Central memory CD4-positive, alpha-beta T cell (primary cell): ENCODE data around the gene AVPR2.

Source experiments
- DNase-seq: peaks from one replicate; pipeline ENCODE4 v3.0.0; 2022
- total RNA-seq, 3 experiments: gene quantifications; one replicate each; lab custom pipeline; 2026; lab: John Stamatoyannopoulos, UW

The AVPR2 gene
- 0 to 0.04 (median 0) reads per million in 3 experiments for total RNA-seq

- no peak for DNase-seq
Observed at GRCh38 chrX:153903991-153904957, at the start of gene AVPR2. TSS of gene AVPR2 (plus strand) at chrX:153904673. CDS start at chrX:153905146, 473 bp downstream.

DNA sequence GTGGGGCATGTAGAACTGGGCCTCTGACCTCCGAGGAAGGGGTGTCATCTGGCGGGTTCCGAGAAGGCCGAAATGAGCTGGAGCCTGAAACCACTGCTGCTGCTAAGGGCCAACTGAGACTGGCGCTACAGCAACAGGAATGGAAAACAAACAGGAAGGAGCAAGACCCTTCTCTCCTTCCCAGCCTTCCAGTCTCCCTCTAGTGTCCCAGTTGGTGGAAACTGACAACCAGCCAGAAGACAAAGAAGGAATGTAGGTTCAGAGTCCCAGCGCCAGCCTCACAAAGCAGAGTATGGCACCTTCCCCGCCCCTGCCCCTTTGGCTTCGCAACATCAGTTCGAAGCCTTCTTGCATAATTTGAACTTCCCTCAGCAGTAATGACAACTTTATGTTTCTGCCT is 49.8 kb upstream of the AVPR2 start:
- DNase-seq = no peak

GRCh38 chrX:153857348-153857903 is 47.0 kb upstream of the AVPR2 start:
- DNase-seq = no peak

DNA sequence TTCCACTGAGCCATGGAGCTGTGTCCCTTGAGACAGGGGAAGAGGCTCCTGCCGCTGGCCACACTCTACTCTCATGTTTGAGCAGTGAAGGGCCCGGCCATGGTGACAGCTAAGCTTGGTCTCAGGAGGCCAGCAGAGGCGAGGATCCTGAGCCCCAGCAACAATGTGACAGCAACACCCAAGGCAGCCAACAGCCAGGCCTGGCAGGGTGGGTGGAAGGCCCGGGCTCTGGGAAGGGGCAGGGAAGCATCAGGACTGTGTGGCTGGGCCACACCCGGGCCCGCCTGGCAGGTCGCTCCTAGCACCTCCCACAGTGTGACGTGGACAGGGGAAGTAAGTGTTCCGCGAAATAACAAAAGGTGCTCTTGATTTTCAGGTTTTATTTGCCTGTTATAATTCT is 43.3 kb upstream of the AVPR2 start:
- DNase-seq = no peak

- DNase-seq = no peak
Observed at GRCh38 chrX:153861733-153862310, 42.7 kb upstream of the AVPR2 start.

DNA sequence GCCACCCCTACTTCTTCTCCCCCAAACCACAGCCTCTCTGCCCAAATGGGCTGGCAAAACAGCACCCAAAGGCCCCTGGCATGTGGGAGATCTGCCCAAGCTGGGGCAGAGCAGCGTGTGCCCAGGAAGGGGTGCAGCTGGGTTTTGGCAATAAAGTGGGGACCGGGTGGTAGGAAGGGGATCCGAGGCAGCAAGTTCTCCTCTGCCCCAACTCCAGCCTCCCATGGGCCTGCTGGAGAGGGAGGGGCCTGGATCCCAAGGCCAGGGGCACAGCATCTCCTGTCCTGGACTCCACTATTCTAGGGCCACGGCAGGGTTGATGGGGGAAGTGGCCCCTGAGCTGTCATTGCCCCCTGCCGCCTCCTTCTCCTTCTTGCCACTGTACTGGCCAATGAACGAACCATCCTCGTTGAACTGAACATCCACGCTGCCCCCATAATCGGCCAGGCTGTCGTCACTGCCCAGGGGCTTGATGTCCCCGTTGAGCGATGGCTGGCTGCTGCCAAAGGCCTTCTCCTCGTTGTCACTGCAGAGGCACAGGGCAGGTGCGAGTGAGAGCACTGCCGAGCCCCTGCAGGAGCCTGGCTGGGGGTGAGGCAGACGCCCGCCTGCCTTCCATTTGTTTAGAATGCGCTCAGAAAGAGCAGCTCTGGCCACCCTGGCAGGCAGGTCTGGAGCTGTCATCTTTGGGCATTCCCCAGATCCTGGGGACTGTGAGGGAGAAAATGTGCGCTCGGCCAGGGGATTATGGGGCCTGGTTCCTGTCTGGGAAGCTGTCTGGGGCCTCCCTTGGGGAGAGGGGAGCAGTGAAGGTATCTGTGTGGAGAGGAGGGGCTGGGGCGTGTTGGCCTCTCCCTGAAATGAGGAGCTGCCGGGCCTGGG is 41.9 kb upstream of the AVPR2 start:
- DNase-seq = no peak

GRCh38 chrX:153863251-153863991 is 41.1 kb upstream of the AVPR2 start:
- no peak for DNase-seq

DNA sequence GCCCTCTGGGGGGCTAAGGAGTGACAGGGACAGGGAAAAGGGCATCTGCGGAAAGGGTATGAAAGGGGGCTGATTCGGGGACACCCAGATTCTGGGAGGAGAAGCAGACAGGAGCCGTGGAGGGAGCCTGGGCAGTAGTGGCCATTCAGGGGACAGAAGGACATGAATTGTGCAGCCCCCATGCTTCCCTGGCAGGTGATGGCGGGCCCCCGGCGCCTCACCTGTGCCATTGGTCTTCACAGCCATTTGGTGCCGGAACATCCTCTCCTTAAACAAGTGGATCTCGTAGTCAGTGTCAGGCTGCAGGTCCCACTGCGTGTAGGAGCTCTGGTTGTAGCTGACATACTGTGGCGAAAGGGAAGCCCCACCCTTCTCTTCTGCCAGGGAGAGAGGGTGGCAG is 40.4 kb upstream of the AVPR2 start:
- DNase-seq = no peak

DNA sequence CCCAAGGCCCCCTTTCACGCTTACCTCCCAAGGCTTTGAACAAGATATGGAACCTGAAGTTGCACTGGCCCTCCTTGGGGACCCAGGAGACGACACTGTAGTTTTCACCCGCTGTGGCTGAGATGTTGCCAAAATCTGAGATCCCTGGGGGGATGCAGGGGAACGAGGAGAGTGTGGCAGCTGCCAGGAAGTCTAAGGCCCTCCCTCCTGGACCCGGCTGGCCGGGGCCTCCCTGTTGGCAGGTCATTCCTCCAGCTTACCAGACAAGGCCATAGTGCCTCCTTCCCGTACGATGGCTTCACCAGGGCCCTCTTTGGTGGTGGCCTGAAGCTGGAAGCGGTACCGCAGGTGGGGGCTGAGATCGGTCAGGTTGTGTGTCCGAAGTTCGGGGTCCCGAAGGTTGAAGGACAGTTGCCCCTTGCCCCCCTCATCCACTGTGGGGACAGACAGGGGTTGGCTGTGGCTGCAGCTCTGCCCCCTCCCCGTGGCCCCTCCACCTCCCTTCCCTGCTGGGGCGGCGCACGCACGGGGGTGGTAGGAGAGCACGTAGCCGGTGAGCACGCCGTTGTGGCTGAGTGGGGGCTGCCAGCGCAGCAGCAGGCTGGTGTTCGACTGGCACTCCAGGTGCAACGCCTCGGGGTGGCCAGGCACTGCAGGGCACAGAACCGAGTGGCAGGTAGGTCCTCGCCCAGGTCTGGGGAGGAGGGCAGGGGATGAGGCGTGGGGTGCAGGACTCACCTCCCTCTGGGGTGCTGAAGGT is 39.7 kb upstream of the AVPR2 start:
- no peak for DNase-seq

DNA sequence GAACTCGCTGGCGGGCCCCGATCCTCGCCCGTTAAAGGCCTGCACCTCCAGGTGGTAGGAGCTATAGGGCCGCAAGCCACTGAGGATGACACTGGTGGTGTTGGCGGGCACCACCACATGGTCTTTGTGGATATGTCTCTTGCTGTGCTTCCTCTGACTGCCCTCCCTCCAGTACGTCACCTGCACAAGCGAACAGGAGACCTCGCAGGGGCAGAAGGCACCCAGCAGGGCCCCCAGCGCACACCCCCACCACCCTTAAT is 39.2 kb upstream of the AVPR2 start:
- no peak for DNase-seq

DNA sequence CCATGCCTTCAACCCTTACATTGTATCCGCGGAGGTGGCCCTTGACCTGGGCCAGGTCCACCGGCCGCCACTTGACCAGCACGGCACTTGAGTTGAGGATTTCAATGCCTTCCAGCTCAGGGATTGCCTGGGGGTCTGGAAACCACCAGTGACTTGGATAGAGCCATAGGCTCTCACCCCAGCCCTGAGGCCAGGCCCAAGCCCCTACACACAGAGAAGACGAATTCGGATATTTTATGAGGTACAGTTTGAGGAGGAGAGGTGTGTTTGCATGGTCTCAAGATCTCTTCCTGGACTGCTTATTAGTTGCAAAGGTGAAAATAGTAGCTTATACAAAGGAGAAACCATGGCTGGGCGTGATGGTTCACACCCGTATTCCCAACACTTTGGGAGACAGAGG is 38.8 kb upstream of the AVPR2 start:
- DNase-seq = no peak

DNA sequence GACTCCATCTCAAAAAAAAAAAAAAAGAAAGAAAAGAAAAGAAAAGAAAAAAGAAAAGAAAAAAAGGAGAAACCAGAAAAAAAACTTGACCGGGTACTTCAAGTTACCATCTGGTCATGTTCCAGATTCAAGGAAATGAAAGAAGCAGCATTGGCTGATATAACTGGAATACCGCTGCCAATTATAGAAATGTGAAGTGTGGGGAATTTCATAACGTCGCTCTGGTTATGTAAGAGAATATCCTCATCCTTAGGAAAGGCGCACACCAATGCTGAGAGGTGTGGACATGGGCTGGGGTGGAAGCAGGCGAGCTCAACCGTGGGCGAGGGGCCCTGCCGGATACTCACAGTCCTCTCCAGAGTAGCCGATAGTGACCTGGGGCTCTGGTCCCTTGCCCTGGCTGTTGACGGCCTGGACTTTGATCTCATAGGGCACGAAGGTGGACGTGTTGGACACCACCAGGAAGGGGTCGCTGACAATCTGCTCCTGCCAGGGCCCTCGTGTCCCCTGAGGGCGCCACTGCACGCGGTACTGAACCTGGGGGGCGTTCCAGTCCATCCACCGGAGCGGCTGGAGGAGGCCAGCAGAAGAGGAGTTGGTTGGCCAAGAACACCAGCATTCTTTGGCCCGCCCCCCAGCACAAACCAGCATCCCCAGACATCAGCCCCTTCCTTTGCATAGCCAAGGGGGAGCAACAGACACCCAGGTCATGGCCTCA is 38.0 kb upstream of the AVPR2 start:
- DNase-seq = no peak

DNA sequence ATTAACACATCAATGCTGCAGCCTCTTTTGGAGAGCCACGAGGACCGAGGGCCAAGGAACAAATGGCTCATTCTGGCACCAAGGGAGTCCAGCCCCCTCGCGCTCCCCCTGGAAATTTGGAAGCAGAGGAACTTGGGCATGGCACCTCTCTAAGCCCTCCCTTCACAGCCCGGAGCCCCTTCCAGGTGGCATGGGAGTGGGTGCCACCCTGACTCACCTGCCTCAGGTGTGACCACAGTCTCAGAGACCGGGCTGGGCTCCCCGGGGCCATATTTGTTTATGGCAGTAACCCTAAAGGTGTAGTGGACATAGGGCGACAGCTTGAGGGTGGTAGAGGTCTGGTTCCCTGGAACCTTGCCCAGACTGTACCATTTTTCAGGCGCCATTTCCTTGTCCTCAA is 37.3 kb upstream of the AVPR2 start:
- DNase-seq = no peak

GRCh38 chrX:153867671-153868070 is 36.8 kb upstream of the AVPR2 start:
- DNase-seq = no peak

DNA sequence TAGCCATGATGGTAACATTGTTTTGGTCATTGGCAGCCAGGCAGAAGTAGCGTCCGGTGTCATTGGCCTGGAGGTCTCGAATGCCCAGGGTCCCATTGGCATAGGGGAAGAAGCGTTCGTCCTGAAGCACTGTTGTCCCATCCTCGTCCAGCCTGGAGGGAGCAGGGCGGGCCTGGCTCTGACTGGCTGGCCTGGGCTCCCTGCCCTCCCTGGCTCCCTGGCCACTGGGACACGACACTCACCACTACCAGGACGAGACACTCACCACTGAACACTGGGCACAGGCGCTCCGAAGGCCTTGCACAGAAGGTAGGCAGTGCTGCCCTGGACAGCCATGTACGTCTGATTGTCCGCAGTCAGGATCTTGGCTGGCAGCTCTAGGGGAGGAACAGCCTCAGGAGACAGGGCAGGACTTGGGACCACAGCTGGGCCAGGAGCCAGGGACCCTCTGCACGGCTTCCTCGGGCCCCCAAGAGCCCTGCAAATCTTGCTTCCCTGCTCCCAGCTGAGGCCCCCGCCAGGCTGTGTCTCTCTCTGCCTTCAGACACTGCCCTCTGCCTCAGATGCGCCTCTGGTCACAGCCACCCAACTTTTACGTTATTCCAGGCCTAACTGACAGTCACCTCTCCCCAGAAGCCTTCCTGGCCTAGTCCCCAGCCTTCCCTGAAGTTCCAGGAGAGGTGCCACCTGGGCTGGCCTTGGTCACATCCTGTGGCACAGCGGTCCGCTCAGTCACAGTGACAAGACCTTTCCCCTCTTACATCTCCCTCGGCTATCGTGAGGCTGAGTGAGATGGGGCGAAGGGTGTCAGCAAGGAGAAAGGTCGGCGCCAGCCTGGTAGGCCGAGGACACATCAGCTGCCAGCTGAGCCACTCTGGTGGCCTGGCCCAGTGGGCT is 35.6 kb upstream of the AVPR2 start:
- no peak for DNase-seq

- no peak for DNase-seq
Observed at GRCh38 chrX:153869473-153870287, 34.8 kb upstream of the AVPR2 start.

DNA sequence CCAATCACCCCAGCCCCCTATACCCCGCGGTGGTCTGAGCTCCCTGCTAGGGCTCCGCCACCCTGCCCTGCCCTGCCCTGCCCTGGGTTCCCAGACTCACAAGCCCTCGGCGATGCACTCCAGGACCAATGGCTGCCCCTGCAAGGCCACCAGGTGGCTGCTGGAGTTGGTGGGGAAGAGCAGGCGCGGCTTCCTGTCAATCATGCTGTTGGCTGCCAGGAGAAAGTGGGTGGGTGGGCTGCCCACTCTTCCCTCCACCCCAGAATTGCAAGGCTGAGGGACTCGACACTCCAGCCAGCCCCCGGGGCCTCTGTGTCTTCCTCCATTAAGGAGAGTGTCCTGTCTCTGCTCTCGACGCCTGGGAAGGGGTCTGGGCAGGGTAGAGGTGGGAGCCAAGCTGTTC is 34.2 kb upstream of the AVPR2 start:
- DNase-seq = no peak

GRCh38 chrX:153870791-153871360 is 33.6 kb upstream of the AVPR2 start:
- DNase-seq = no peak

DNA sequence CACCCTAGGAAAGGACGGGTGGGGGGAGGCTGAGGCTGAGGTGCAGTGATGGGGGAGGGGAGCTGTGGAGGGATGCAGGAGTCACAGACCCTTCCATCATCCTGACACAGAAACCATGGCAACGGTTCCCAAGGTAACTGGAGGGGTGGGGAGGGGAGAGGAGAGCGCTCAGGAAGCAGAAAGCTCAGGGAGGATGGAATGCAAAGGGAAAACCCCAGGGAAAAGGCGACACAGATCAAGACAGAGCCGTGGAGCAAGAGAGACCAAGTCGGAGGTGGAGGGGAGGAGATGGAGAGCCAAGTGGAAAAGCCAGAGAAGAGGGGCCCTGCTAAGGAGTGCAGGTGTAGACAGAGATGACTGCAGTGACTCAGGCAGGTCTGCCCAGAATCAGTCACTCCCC is 33.0 kb upstream of the AVPR2 start:
- no peak for DNase-seq
